HG02763 (cell line): ENCODE results near the gene PFDN2.
A peak's percentile ranks its signal among the peaks of the same experiment; 100 is the strongest.

Experiments
- ATAC-seq: cut with Tn5 transposase; IDR thresholded peaks from one replicate; pipeline ENCODE4 v1.9.1; 2021; ENCODE audit warnings: mild to moderate bottlenecking, moderate library complexity; ENCODE audit not compliant: unreplicated experiment

The PFDN2 gene

GRCh38 chr1:161117759-161118581 is at the start of gene PFDN2, which contains the start of gene NIT1:
Gene PFDN2 (minus strand): TSS chr1:161118037. CDS start chr1:161118026, 11 bp downstream.
Gene NIT1 (plus strand): TSS chr1:161118105. CDS start chr1:161118177, 72 bp downstream.
- peak; percentile 76 for ATAC-seq

GRCh38 chr1:161166669-161167548 is 49.1 kb upstream of the PFDN2 start:
- no peak for ATAC-seq

- ATAC-seq: peak; percentile 92
Observed at GRCh38 chr1:161165742-161166668, 48.2 kb upstream of the PFDN2 start, which contains the start of gene PPOX. Gene PPOX (plus strand): TSS chr1:161166426. CDS start chr1:161166848, 422 bp downstream.

GRCh38 chr1:161164901-161165610 is 47.2 kb upstream of the PFDN2 start:
- ATAC-seq: no peak

- ATAC-seq: no peak
Observed at GRCh38 chr1:161163793-161164192, 46.0 kb upstream of the PFDN2 start.

- no peak for ATAC-seq
Observed at GRCh38 chr1:161162806-161163205, 45.0 kb upstream of the PFDN2 start.

GRCh38 chr1:161162052-161162451 is 44.2 kb upstream of the PFDN2 start:
- no peak for ATAC-seq

- ATAC-seq: no peak
Observed at GRCh38 chr1:161161652-161162051, 43.8 kb upstream of the PFDN2 start.

GRCh38 chr1:161160671-161161145 is 42.9 kb upstream of the PFDN2 start:
- no peak for ATAC-seq

- peak; percentile 11 for ATAC-seq
Observed at GRCh38 chr1:161159913-161160243, 42.0 kb upstream of the PFDN2 start.

GRCh38 chr1:161159087-161159912 is 41.5 kb upstream of the PFDN2 start, which contains the start of gene USP21:
Gene USP21 (plus strand): TSS chr1:161159500. CDS start chr1:161160641, 1,141 bp downstream.
- peak; percentile 88 for ATAC-seq

- no peak for ATAC-seq
Observed at GRCh38 chr1:161158316-161159010, 40.6 kb upstream of the PFDN2 start.

GRCh38 chr1:161157867-161158266 is 40.0 kb upstream of the PFDN2 start:
- ATAC-seq: no peak

GRCh38 chr1:161153682-161154337 is 36.0 kb upstream of the PFDN2 start, which contains the start of gene UFC1:
Gene UFC1 (plus strand): TSS chr1:161153978. CDS start chr1:161153998, 20 bp downstream.
- peak; percentile 74 for ATAC-seq

GRCh38 chr1:161153176-161153575 is 35.3 kb upstream of the PFDN2 start:
- no peak for ATAC-seq

- no peak for ATAC-seq
Observed at GRCh38 chr1:161145832-161146231, 28.0 kb upstream of the PFDN2 start.

GRCh38 chr1:161140755-161141400 is 23.0 kb upstream of the PFDN2 start:
- no peak for ATAC-seq
